Fibroblast of lung (primary cell): ENCODE results near the gene KRT39. TPM values are rescaled to one million over a fixed set of nuclear protein-coding genes. Genes with fewer than 3 reads are reported as not detected.
"Not testable (repeated sequence)": the region's sequence is repeated elsewhere in the genome, so short reads cannot be mapped to it uniquely, and the experiment has no call there.

Experiments used
- DNase-seq, 2 donors: peaks; one replicate each; pipeline versions ENCODE4 v3.0.0 to v3.0.0-alpha.2; 2010; ENCODE audit warnings: low read depth in 2 of 2
- H2AFZ ChIP-seq: 2 replicates; pipeline ENCODE4 v1.5.1; 2012; ENCODE audit warnings: low read length, control low read depth, inconsistent platforms
- H3K27ac ChIP-seq: 2 replicates; pipeline ENCODE4 v1.5.1; 2011; ENCODE audit warnings: low read length, control low read depth; ENCODE audit not compliant: insufficient read depth
- H3K27me3 ChIP-seq: 2 replicates; pipeline ENCODE4 v1.5.1; 2011; ENCODE audit warnings: mild to moderate bottlenecking, low read length; ENCODE audit not compliant: control insufficient read depth, insufficient read depth
- H3K36me3 ChIP-seq: 2 replicates; pipeline ENCODE4 v1.5.1; 2011; ENCODE audit warnings: low read length; ENCODE audit not compliant: control insufficient read depth, insufficient read depth
- H3K4me1 ChIP-seq: 2 replicates; pipeline ENCODE4 v1.5.1; 2011; ENCODE audit warnings: low read length; ENCODE audit not compliant: control insufficient read depth, insufficient read depth; ENCODE audit errors: extremely low read depth
- H3K4me2 ChIP-seq: 2 replicates; pipeline ENCODE4 v1.5.1; 2011; ENCODE audit warnings: low read length, control low read depth; ENCODE audit not compliant: insufficient read depth; ENCODE audit errors: extremely low read depth
- H3K4me3 ChIP-seq, 4 experiments: fragments of 200-600 bp in 1 of 4; sonication (generic) in 1 of 4; replicated peaks in 1 of 4; 2 replicates each; pipeline ENCODE4 v1.5.1; 2011 to 2016; ENCODE audit warnings: low read length in 4 of 4, low read depth in 3 of 4, mild to moderate bottlenecking in 3 of 4, control low read depth in 2 of 4, inconsistent platforms in 1 of 4, mixed read lengths in 1 of 4; ENCODE audit not compliant: insufficient read depth in 1 of 4; ENCODE audit errors: control extremely low read depth in 1 of 4
- H3K79me2 ChIP-seq: 2 replicates; pipeline ENCODE4 v1.5.1; 2012; ENCODE audit warnings: mild to moderate bottlenecking, low read length, inconsistent platforms; ENCODE audit not compliant: control insufficient read depth, insufficient read depth
- H3K9ac ChIP-seq: 2 replicates; pipeline ENCODE4 v1.5.1; 2011; ENCODE audit warnings: mild to moderate bottlenecking, low read length, control low read depth; ENCODE audit not compliant: insufficient read depth
- H3K9me3 ChIP-seq: 2 replicates; pipeline ENCODE4 v1.5.1; 2012; ENCODE audit warnings: low read depth, low read length; ENCODE audit not compliant: control insufficient read depth, insufficient read depth
- H4K20me1 ChIP-seq: 2 replicates; pipeline ENCODE4 v1.5.1; 2011; ENCODE audit warnings: low read length; ENCODE audit not compliant: control insufficient read depth, insufficient read depth; ENCODE audit errors: extremely low read depth
- CTCF ChIP-seq, 2 donors: IDR thresholded peaks in 1 of 2; conservative IDR thresholded peaks in 1 of 2; 1 replicate in 1 of 2; 2 replicates in 1 of 2; pipeline ENCODE4 v1.5.1; 2011 to 2012; ENCODE audit warnings: low read length in 2 of 2, control low read depth in 1 of 2, inconsistent platforms in 1 of 2, low read depth in 1 of 2, mild to moderate bottlenecking in 1 of 2
- EZH2 ChIP-seq: IDR thresholded peaks from 2 replicates; pipeline ENCODE4 v1.5.1; 2012; ENCODE audit warnings: low read length, control low read depth, mild to moderate bottlenecking; ENCODE audit errors: missing control alignments
- polyA plus RNA-seq, 2 donors: library from polyadenylated mRNA; depleted of rRNA in 1 of 2; stranded (reverse) in 1 of 2; unstranded in 1 of 2; fragments of >200 nt; gene quantifications; 2 replicates each; pipeline ENCODE4 v1.2.1, GENCODE V29; 2011 to 2012; ENCODE audit warnings: missing spikeins in 1 of 2
- total RNA-seq: library from RNA; depleted of rRNA; stranded (reverse); fragments of >200 nt; gene quantifications from 2 replicates; pipeline ENCODE4 v1.2.1, GENCODE V29; 2014

KRT39 gene
- total and polyA plus RNA-seq, 2 donors (not counting 1 experiment from before 2014, with no cell fraction given), result 0.22 to 0.33 TPM

- DNase-seq, result no peak
- Histone ChIP-seq H3K36me3 (no peaks in the 10 kb centered on the region), H3K4me2 (no peak overlapping the region), H3K9me3 (no peaks in the 10 kb centered on the region), H4K20me1 (no peaks in the 10 kb centered on the region), H2AFZ (no peak overlapping the region), H3K9ac (no peak overlapping the region), H3K4me3 (no peak overlapping the region), H3K4me1 (no peaks in the 10 kb centered on the region), H3K27me3 (no peaks in the 10 kb centered on the region), H3K79me2 (no peaks in the 10 kb centered on the region), H3K27ac (no peak overlapping the region)
- TF ChIP-seq EZH2 (no peak), CTCF (conservative IDR thresholded peaks at IDR 0.05 in 1 of 2, IDR thresholded peaks at IDR 0.05 in 1 of 2; ENCODE audit: low read depth in 1 of 2, low read length in 2 of 2) (no peak)
These were observed 35.0 kb upstream of the KRT39 start for GRCh38 chr17:41001795-41002194.

- not testable (repeated sequence) for H3K9ac ChIP-seq, H2AFZ ChIP-seq, H3K27ac ChIP-seq, H3K79me2 ChIP-seq, H3K27me3 ChIP-seq, H3K4me1 ChIP-seq, DNase-seq, H3K4me3 ChIP-seq, H4K20me1 ChIP-seq, H3K9me3 ChIP-seq, H3K4me2 ChIP-seq, H3K36me3 ChIP-seq
These were observed 32.8 kb upstream of the KRT39 start, which contains the start of gene KRTAP3-2 for GRCh38 chr17:40999563-40999962. Gene KRTAP3-2 (minus strand): TSS chr17:40999906. CDS start chr17:40999853, 53 bp downstream.

- H3K27ac ChIP-seq, result no peak overlapping the region
- TF ChIP-seq EZH2, result no peak
- TF ChIP-seq CTCF (conservative IDR thresholded peaks at IDR 0.05 in 1 of 2, IDR thresholded peaks at IDR 0.05 in 1 of 2; ENCODE audit: low read depth in 1 of 2, low read length in 2 of 2), result no peak
- no peak overlapping the region for H3K9ac ChIP-seq
- H3K4me3 ChIP-seq, result no peak overlapping the region
- no peaks in the 10 kb centered on the region for H3K27me3 ChIP-seq
- no peaks in the 10 kb centered on the region for H3K4me1 ChIP-seq
- H3K4me2 ChIP-seq, result no peak overlapping the region
- DNase-seq, result no peak
- H2AFZ ChIP-seq, result no peak overlapping the region
- H3K79me2 ChIP-seq, result no peaks in the 10 kb centered on the region
- H4K20me1 ChIP-seq, result no peaks in the 10 kb centered on the region
- no peaks in the 10 kb centered on the region for H3K36me3 ChIP-seq
- H3K9me3 ChIP-seq, result no peaks in the 10 kb centered on the region
These were observed 30.6 kb upstream of the KRT39 start for GRCh38 chr17:40997361-40997760.
